ENCODE data around the gene NEK4.
A peak's percentile ranks its signal among the peaks of the same experiment; 100 is the strongest.
"Not testable (repeated sequence)": the region's sequence is repeated elsewhere in the genome, so short reads cannot be mapped to it uniquely, and the experiment has no call there.

The NEK4 gene

GRCh38 chr3:52730681-52731080 lies 40.1 kb downstream of the NEK4 start:
- DNase-seq: no peak

DNA sequence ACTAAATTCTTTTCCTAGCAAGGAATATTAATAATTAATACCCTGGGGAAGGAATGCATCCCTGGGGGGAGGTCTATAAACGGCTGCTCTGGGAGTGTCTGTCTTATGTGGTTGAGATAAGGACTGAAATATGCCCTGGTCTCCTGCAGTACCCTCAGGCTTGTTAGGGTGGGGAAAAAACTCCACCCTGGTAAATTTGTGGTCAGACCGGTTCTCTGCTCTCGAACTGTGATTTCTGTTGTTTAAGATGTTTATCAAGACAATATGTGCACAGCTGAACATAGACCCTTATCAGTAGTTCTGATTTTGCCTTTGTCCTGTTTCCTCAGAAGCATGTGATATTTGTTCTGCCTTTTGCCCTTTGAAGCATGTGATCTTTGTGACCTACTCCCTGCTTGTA lies 42.0 kb downstream of the NEK4 start:
- DNase-seq: not testable (repeated sequence)

GRCh38 chr3:52724511-52724910 lies 46.2 kb downstream of the NEK4 start:
- DNase-seq: no peak

- no peak for DNase-seq
These were observed 46.8 kb downstream of the NEK4 start for GRCh38 chr3:52723935-52724334.

DNA sequence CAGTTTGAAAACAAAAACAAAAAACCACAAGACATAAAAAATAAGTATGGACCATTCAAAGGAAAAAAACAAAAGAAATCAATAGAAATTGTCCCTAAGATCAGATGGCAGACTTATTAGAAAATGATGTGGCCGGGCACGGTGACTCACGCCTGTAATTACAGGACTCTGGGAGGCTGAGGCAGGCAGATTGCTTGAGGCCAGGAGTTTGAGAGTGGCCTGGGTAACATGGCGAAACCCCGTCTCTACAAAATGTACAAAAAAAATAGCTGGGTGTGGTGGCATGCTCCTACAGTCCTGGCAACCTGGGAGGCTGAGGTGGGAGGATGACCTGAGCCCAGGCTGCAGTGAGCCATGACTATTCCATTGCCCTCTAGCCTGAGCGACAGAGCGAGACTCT lies 48.2 kb downstream of the NEK4 start:
- no peak for DNase-seq

- DNase-seq: no peak
These were observed 49.1 kb downstream of the NEK4 start for GRCh38 chr3:52721730-52722008.

GRCh38 chr3:52721002-52721729 lies 49.6 kb downstream of the NEK4 start:
- no peak for DNase-seq

- no peak for DNase-seq
These were observed 51.1 kb downstream of the NEK4 start for GRCh38 chr3:52719618-52720017.

DNA sequence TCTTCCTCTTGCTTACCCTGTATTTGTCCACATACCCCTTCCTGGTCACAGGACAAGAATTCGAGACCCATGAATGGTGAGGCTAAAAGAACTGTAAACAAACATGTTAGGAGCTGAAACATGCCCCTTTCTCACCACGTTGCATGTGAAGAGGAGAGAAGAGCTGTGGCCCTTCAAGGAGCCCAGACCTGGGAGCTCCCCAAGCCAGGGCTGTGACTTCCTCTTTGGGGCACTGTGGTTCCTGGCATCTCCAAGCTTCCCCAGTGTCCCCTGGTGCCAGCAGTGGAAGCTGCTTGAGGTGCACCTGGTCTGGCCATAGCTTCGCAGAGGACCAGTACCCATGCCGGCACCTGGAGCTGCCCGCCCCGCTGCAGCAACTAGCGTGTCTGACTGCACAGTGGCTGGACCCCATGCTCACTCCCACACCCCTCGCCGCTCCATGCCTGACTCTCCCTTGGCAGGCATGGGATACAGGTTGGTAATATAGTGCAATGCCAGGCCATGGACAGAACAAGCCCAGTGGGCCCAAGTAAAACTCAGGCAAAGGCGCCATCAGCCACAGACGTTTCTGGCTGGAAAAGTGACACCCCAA lies 54.9 kb downstream of the NEK4 start:
- DNase-seq: no peak

DNA sequence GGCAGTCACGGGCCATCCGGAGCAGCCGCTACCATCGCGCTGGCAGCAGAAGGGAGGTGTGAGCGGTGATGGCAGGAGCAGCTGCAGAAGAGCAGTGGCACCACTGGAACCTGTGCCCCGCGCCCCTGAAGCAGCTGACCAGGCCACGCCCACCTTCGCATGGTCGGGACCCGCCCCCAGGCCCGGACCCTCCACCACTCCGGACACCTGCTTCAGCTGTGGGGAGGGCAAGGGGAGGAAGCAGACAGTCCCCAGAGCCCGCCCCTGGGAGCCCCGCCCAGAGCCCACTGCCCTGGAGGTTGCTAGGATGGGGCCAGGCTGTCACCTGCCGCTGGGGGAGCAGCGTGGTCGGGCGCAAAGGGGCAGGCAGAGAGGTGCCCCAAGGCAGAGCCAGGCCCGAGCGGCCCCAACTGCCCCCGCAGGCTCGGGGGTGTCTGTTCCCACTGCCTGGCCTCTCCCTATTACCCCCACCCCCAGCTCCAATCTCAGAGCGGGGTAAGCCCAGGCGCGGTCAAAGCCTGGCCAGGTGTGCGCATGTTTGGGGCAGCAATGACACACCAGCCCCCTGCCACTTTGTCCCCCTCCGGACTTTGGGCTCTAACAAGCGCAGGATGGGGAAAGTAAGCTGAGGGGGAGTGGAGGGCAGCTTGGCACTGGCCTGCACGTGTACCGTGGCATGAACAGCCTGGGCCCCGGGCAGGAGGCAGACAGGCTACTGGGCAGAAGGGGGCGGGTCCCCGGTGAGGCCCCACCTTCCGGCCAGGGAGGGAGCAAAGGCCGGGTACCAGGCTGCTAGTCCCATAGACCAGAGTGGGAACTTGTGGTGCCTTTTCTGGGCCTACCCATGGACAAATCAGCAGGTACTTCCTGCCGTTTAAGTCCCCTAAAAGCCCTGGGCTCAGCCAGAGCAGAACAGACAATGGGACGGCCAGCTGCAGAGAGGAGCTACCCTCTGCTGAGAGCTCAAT lies 56.1 kb downstream of the NEK4 start:
- no peak for DNase-seq

GRCh38 chr3:52712291-52713212 lies 58.2 kb downstream of the NEK4 start:
- no peak for DNase-seq

DNA sequence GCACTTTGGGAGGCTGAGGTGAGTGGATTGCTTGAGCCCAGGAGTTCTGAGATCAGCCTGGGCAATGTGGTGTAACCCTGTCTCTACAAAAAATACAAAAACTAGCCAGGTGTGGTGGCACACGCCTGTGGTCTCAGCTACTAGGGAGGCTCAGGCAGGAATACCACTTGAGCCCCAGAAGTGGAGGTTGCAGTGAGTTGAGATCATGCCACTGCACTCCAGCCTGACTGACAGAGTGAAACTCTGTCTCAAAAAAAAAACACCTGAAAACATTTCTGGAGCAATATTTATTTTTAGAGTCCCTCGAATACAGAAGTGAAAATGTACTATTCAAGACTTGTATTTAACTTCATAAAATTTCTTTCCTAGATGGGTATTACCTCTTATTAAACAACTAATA lies 60.2 kb downstream of the NEK4 start:
- no peak for DNase-seq

DNA sequence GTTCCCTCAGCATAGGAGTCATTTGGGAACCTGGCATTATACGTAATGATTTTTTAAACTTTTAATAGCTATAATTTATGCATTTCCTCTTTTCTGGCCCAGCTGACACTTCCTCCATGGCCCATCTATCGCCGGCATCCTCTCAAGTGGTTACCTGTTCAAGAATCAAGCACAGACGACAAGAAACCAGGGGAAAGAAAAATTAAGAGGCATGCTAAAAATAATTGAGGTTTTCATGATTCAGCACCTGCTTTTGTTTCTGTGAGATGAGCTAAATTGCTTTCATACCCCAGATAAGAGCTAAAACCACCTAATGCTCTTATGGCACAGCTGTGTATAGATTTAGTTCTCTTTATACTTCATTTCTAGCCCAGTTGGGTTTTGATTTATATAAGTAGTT lies 63.2 kb downstream of the NEK4 start:
- DNase-seq: no peak

DNA sequence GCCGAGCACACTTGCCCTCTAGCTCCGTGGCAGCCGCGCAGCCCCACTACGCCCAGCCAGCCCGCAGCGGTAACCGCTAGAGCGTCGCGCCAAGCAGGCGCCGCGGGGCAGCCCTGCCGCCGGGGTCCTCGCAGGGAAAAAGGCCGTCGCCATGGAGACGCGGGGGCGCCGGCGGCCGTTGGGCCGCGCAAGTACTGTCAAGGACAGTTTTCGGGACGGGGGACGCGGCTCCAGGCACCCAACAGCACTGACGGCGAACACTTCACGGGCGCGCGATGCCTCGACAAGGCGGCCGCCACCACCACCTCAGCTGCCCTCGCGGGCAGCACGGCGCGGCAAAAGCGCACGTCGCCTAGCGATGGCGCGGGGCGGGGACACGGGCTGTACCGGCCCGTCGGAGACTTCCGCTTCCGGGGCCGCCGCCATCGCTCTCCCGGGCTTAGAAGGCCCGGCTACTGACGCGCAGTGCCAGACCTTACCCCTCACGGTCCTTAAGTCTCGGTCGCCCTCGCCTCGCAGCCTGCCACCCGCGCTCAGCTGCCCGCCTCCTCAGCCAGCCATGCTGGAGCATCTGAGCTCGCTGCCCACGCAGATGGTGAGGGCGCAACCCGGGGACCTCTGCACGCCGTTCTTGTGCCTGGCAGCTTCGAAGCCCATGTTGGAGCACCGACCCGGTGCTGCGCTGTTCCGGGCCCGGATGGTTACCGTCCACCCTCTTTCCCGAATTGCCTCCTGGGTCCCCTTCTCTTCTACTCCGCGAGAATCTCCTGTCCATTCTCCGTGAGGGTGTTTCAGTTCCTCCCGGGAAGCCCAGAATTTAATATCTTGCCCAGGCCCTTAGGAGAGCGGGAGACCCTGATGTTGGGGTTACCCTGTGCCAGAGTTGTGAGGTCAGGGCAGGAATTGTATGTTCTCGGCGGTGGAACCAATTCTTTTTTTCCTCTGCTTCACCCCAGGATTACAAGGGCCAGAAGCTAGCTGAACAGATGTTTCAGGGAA lies 64.8 kb downstream of the NEK4 start, which contains the start of the genes GLT8D1 and SPCS1:
Gene GLT8D1, minus strand, starts transcription at position 104 of the 999 bp plus-strand sequence. CDS start 5,331 bp downstream, outside the sequence.
Gene SPCS1, plus strand, starts transcription at position 419 of the 999 bp plus-strand sequence. Its CDS starts 141 bp downstream, at position 560.
- peak in 1 of 2 experiments; percentile 71 for DNase-seq

- no peak for DNase-seq
These were observed 65.4 kb downstream of the NEK4 start for GRCh38 chr3:52705438-52705687.

DNA sequence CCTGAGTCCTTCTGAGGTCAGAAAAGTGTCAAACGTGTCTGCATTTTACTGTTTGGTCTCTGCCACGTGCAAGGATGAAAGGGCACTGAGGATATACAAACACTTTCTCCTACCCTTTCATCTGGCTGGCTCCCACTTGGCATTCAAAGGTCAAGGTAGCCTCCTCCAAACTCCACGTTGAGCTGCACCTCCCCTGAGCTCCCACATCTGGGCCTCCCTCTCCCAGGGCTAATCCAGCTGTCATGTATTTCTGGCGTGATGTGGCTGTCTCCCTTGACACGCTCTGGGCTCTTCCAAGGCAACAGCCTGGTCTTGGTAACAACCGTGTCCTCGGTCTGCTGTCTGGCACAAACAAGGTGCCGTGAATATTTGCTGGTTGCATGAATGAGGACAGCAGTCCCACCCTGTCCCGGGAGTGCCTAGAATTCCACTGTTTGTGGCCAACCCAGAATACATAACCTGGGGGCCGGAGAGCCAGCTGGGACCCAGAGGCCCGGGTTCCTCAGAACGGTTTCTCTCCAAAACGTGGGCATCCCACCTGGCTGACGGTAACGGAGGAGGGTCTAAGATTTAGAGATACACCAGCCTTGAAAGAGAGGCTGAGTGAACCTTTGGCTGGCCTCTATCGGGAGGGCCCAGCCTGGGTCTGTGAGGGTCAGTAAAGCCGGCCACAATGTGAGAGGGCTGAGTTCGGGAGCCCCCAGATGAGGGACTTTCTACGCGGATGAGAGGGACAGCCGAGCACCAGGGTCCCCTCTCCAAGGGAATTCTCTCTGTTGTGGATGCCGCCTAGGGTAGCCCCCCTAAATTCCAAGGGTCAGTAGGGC lies 65.9 kb downstream of the NEK4 start:
- DNase-seq: no peak

- no peak for DNase-seq
These were observed 67.4 kb downstream of the NEK4 start for GRCh38 chr3:52703341-52703740.

DNA sequence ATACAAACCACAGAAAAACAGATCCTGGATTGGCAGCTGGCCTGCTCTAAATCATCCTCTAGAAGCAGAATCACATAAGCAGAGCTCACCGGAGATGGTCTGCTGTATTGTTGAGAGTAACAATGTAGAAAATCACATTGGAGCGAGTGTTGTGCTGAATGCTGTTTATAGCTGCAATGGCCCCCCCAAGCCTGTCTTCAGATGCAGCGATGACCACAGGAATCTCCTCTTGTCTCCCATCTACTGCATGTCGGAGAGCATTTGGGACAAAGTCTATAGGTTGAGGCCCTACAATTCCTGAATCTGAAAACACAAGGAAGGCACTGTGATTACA lies 73.1 kb downstream of the NEK4 start:
- no peak for DNase-seq

- DNase-seq: no peak
These were observed 73.7 kb downstream of the NEK4 start for GRCh38 chr3:52696830-52697631.

All from SW 1271 (cell line).